Measurements from ENCODE around the gene CD7. TPM values are rescaled to one million over a fixed set of nuclear protein-coding genes. Genes with fewer than 3 reads are reported as not detected.
A peak's percentile ranks its signal among the peaks of the same experiment; 100 is the strongest.

Gene CD7
- total and polyA plus RNA-seq, 2 donors (not counting 3 experiments of a cell fraction or from before 2014, with no cell fraction given), result not detected

GRCh38 chr17:82273327-82274133 lies 43.9 kb downstream of the CD7 start, which contains the start of gene CSNK1D:
TSS of gene CSNK1D (minus strand) at chr17:82273700. CDS start at chr17:82273381, 319 bp downstream.
- dilution Hi-C loops (cut with MboI; ENCODE audit: extremely low pct_ligation_motif_present, low sequenced_read_pairs), result no loop called here
- Histone ChIP-seq H3K9ac (replicated peaks; ENCODE audit: extremely low read depth, insufficient read depth, low read length) (peak within 1 kb of the TSS; percentile 82), H3K4me1 (ENCODE audit: control insufficient read depth, extremely low read depth, insufficient read depth, low read length) (peaks cover 14% of the 10 kb centered on the region), H3K36me3 (ENCODE audit: control insufficient read depth in 2 of 2, extremely low read depth in 1 of 2, insufficient read depth in 2 of 2, low read length in 2 of 2) (peaks cover 5 to 22% of the 10 kb centered on the region in 2 experiments), H3K79me2 (ENCODE audit: control insufficient read depth, insufficient read depth, low read length) (peaks cover 47% of the 10 kb centered on the region), H3K4me2 (ENCODE audit: insufficient read depth, low read length) (peak within 1 kb of the TSS; percentile 57), H3K9me3 (replicated peaks; ENCODE audit: control insufficient read depth, insufficient read depth, low read length) (no peaks in the 10 kb centered on the region), H3K27ac (ENCODE audit: insufficient read depth, low read depth, low read length) (peak within 1 kb of the TSS; percentile 92), H3K9me1 (replicated peaks; ENCODE audit: control insufficient read depth, extremely low read depth, insufficient read depth, low read length) (no peaks in the 10 kb centered on the region), H3K4me3 (replicated peaks in 1 of 3; ENCODE audit: insufficient read depth in 1 of 3, low read depth in 1 of 3, low read length in 3 of 3) (peak within 1 kb of the TSS; percentile 63 to 91 (median 65)), H2AFZ (ENCODE audit: low read depth, low read length) (peak within 1 kb of the TSS; percentile 85), H3K27me3 (ENCODE audit: control insufficient read depth in 2 of 2, insufficient read depth in 2 of 2, low read length in 2 of 2) (no peaks in the 10 kb centered on the region), H4K20me1 (replicated peaks; ENCODE audit: control insufficient read depth, extremely low read depth, insufficient read depth, low read length) (no peaks in the 10 kb centered on the region)
- ChIA-PET POLR2A (interaction anchor here (1.6 kb wide), 1 partner anchor 24 kb away, joined by 3 read pairs; no protein-coding TSS in a partner anchor), CTCF (interaction anchor here (0.8 to 1.8 kb wide), 6 partner anchors 10 to 243 kb away, joined by 3 to 6 read pairs (median 4); no protein-coding TSS in a partner anchor)
- BruUV-seq (replicated peaks), result no TSS peak
- FAIRE-seq (peak; percentile 85), DNase-seq (ENCODE audit: low read depth, low spot score) (peak; percentile 92)
- TF ChIP-seq POLR2A (IDR thresholded peaks at IDR 0.05; ENCODE audit: low read depth, low read length) (peak; percentile 77), JUN (IDR thresholded peaks at IDR 0.05; ENCODE audit: borderline replicate concordance, insufficient read depth, insufficient read length, low read depth) (no peak), POLR2AphosphoS5 (IDR thresholded peaks at IDR 0.05; ENCODE audit: insufficient read depth, low read depth, low read length) (peak; percentile 74)
- intact Hi-C loops (cut with micrococcal nuclease), result loop anchor here (2.0 kb wide), 1 partner anchor 19 kb away; no protein-coding TSS in a partner anchor

- dilution Hi-C loops (cut with MboI; ENCODE audit: extremely low pct_ligation_motif_present, low sequenced_read_pairs) (no loop called here), intact Hi-C loops (cut with micrococcal nuclease) (loop anchor here (2.0 kb wide), 1 partner anchor 20 kb away; no protein-coding TSS in a partner anchor)
- no peak for TF ChIP-seq POLR2A (IDR thresholded peaks at IDR 0.05; ENCODE audit: low read depth, low read length)
- TF ChIP-seq FOS (IDR thresholded peaks at IDR 0.05; ENCODE audit: borderline replicate concordance, insufficient read depth, low read length), result no peak
- no peak for TF ChIP-seq MYC (IDR thresholded peaks at IDR 0.05; ENCODE audit: low read depth, low read length)
- TF ChIP-seq GATA2 (IDR thresholded peaks at IDR 0.05; ENCODE audit: insufficient read depth, insufficient read length, low read depth, low read length), result no peak
- TF ChIP-seq EZH2 (IDR thresholded peaks at IDR 0.05; ENCODE audit: borderline replicate concordance, low read depth, low read length, severe bottlenecking), result no peak
- TF ChIP-seq POLR2AphosphoS5 (IDR thresholded peaks at IDR 0.05; ENCODE audit: insufficient read depth, low read depth, low read length), result peak; percentile 2
- no peak for TF ChIP-seq CTCF (IDR thresholded peaks at IDR 0.05; ENCODE audit: extremely low read depth in 1 of 2, insufficient read depth in 1 of 2, low read depth in 1 of 2, low read length in 2 of 2)
- Histone ChIP-seq H3K9me3 (replicated peaks; ENCODE audit: control insufficient read depth, insufficient read depth, low read length) (no peaks in the 10 kb centered on the region), H3K9me1 (replicated peaks; ENCODE audit: control insufficient read depth, extremely low read depth, insufficient read depth, low read length) (no peaks in the 10 kb centered on the region), H3K4me3 (replicated peaks in 1 of 3; ENCODE audit: insufficient read depth in 1 of 3, low read depth in 1 of 3, low read length in 3 of 3) (peak overlapping the region; percentile 63 to 91 (median 65)), H3K27me3 (ENCODE audit: control insufficient read depth in 2 of 2, insufficient read depth in 2 of 2, low read length in 2 of 2) (no peaks in the 10 kb centered on the region), H3K9ac (replicated peaks; ENCODE audit: extremely low read depth, insufficient read depth, low read length) (peak overlapping the region; percentile 82), H3K4me1 (ENCODE audit: control insufficient read depth, extremely low read depth, insufficient read depth, low read length) (peaks cover 18% of the 10 kb centered on the region), H2AFZ (ENCODE audit: low read depth, low read length) (no peak overlapping the region), H3K79me2 (ENCODE audit: control insufficient read depth, insufficient read depth, low read length) (peaks cover 55% of the 10 kb centered on the region), H3K27ac (ENCODE audit: insufficient read depth, low read depth, low read length) (peak overlapping the region; percentile 92), H3K4me2 (ENCODE audit: insufficient read depth, low read length) (peak overlapping the region; percentile 57), H3K36me3 (ENCODE audit: control insufficient read depth in 2 of 2, extremely low read depth in 1 of 2, insufficient read depth in 2 of 2, low read length in 2 of 2) (peaks cover 5 to 22% of the 10 kb centered on the region in 2 experiments), H4K20me1 (replicated peaks; ENCODE audit: control insufficient read depth, extremely low read depth, insufficient read depth, low read length) (no peaks in the 10 kb centered on the region)
- DNase-seq (ENCODE audit: low read depth, low spot score), result no peak
- CTCF ChIA-PET, result interaction anchor here (0.8 to 1.8 kb wide), 4 partner anchors 11 to 183 kb away, joined by 4 to 6 read pairs (median 4); no protein-coding TSS in a partner anchor
- peak; percentile 31 for FAIRE-seq
- POLR2A ChIA-PET, result interaction anchor here (1.6 kb wide), 1 partner anchor 24 kb away, joined by 3 read pairs; no protein-coding TSS in a partner anchor
- BruUV-seq (replicated peaks), result no TSS peak
These were observed 44.7 kb downstream of the CD7 start for GRCh38 chr17:82272495-82273326.

Data from endothelial cell of umbilical vein (primary cell).